ENCODE measurements around the gene AHDC1. TPM values are rescaled to one million over a fixed set of nuclear protein-coding genes. Genes with fewer than 3 reads are reported as not detected.

Gene AHDC1
- total and polyA plus RNA-seq, 9 of the 15 experiments (the other 6 are each of a cell fraction or from before 2014, with no cell fraction given): 0.21 to 36.4 (median 4.7) TPM

- TF ChIP-seq VEZF1 (CRISPR knock-in tag; IDR thresholded peaks at IDR 0.05) (peak; percentile 82), JUN (IDR thresholded peaks at IDR 0.05; ENCODE audit: borderline replicate concordance, low read depth, low read length) (peak; percentile 4; the same call in 1 of the 2 replicates), JUN (CRISPR knock-in tag; IDR thresholded peaks at IDR 0.05; ENCODE audit: borderline replicate concordance) (no peak), RBFOX2 (IDR thresholded peaks at IDR 0.05; ENCODE audit: low read depth, low read length) (peak; percentile 34; the same call in 1 of the 2 replicates), NR2C1 (IDR thresholded peaks at IDR 0.05) (no peak), NR2C1 (tag; IDR thresholded peaks at IDR 0.05) (no peak), ZBTB2 (IDR thresholded peaks at IDR 0.05) (peak; percentile 82), CHD4 (IDR thresholded peaks at IDR 0.05; ENCODE audit: insufficient read depth, insufficient replicate concordance, low read depth, low read length, poor library complexity, severe bottlenecking) (peak; percentile 77), ZNF282 (CRISPR knock-in tag; IDR thresholded peaks at IDR 0.05) (no peak), CSDE1 (IDR thresholded peaks at IDR 0.05) (peak in 1 of 2 experiments; percentile 94; a peak in 2 of 4 replicates), POLR2G (IDR thresholded peaks at IDR 0.05; ENCODE audit: low read depth, low read length) (0 out of 2 replicates have a peak, but pooled peaks have one; percentile 39), ZNF197 (CRISPR knock-in tag; IDR thresholded peaks at IDR 0.05; ENCODE audit: low read depth) (no peak), LCOR (CRISPR knock-in tag; IDR thresholded peaks at IDR 0.05) (0 out of 2 replicates have a peak, but pooled peaks have one; percentile 19), CBFA2T3 (IDR thresholded peaks at IDR 0.05) (peak; percentile 36; the same call in 1 of the 2 replicates)
- TF ChIP-seq, protein P1, sequence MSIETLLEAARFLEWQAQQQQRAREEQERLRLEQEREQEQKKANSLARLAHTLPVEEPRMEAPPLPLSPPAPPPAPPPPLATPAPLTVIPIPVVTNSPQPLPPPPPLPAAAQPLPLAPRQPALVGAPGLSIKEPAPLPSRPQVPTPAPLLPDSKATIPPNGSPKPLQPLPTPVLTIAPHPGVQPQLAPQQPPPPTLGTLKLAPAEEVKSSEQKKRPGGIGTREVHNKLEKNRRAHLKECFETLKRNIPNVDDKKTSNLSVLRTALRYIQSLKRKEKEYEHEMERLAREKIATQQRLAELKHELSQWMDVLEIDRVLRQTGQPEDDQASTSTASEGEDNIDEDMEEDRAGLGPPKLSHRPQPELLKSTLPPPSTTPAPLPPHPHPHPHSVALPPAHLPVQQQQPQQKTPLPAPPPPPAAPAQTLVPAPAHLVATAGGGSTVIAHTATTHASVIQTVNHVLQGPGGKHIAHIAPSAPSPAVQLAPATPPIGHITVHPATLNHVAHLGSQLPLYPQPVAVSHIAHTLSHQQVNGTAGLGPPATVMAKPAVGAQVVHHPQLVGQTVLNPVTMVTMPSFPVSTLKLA (conservative IDR thresholded peaks at IDR 0.05): no peak
- TF ChIP-seq, protein P2, sequence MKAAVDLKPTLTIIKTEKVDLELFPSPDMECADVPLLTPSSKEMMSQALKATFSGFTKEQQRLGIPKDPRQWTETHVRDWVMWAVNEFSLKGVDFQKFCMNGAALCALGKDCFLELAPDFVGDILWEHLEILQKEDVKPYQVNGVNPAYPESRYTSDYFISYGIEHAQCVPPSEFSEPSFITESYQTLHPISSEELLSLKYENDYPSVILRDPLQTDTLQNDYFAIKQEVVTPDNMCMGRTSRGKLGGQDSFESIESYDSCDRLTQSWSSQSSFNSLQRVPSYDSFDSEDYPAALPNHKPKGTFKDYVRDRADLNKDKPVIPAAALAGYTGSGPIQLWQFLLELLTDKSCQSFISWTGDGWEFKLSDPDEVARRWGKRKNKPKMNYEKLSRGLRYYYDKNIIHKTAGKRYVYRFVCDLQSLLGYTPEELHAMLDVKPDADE (conservative IDR thresholded peaks at IDR 0.05; ENCODE audit: control insufficient read depth, low read depth, low read length): peak; percentile 62; the same call in 1 of the 2 replicates
- TF ChIP-seq, protein P3, sequence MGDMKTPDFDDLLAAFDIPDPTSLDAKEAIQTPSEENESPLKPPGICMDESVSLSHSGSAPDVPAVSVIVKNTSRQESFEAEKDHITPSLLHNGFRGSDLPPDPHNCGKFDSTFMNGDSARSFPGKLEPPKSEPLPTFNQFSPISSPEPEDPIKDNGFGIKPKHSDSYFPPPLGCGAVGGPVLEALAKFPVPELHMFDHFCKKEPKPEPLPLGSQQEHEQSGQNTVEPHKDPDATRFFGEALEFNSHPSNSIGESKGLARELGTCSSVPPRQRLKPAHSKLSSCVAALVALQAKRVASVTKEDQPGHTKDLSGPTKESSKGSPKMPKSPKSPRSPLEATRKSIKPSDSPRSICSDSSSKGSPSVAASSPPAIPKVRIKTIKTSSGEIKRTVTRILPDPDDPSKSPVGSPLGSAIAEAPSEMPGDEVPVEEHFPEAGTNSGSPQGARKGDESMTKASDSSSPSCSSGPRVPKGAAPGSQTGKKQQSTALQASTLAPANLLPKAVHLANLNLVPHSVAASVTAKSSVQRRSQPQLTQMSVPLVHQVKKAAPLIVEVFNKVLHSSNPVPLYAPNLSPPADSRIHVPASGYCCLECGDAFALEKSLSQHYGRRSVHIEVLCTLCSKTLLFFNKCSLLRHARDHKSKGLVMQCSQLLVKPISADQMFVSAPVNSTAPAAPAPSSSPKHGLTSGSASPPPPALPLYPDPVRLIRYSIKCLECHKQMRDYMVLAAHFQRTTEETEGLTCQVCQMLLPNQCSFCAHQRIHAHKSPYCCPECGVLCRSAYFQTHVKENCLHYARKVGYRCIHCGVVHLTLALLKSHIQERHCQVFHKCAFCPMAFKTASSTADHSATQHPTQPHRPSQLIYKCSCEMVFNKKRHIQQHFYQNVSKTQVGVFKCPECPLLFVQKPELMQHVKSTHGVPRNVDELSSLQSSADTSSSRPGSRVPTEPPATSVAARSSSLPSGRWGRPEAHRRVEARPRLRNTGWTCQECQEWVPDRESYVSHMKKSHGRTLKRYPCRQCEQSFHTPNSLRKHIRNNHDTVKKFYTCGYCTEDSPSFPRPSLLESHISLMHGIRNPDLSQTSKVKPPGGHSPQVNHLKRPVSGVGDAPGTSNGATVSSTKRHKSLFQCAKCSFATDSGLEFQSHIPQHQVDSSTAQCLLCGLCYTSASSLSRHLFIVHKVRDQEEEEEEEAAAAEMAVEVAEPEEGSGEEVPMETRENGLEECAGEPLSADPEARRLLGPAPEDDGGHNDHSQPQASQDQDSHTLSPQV (IDR thresholded peaks at IDR 0.05): 0 out of 2 replicates have a peak, but pooled peaks have one; percentile 15
Observed at GRCh38 chr1:27527223-27527889, 76.6 kb downstream of the AHDC1 start (continued).

Measured in K562 (cell line).